GM12878 (cell line): ENCODE measurements around the gene GGT6. TPM values are rescaled to one million over a fixed set of nuclear protein-coding genes. Genes with fewer than 3 reads are reported as not detected.
"Not testable (repeated sequence)": the region's sequence is repeated elsewhere in the genome, so short reads cannot be mapped to it uniquely, and the experiment has no call there.

Experiments used
- ATAC-seq: fragments of 200-7000 bp; cut with Tn5 transposase; 3 replicates; pipeline ENCODE4 v1.9.1; 2020; ENCODE audit warnings: mild to moderate bottlenecking, moderate library complexity
- BruUV-seq: library from RNA; stranded (reverse); fragments of 400-500 nt; replicated peaks from 2 replicates; lab custom pipeline; 2021; lab: Mats Ljungman, UMichigan
- CTCF ChIA-PET: fragments of 300-600 bp; sonication (Branson Sonifier 250); formaldehyde crosslinking; extraction: SDS; loops from one replicate; lab custom pipeline; 2021; ENCODE audit warnings: inconsistent platforms; lab: Yijun Ruan, JAX
- POLR2A ChIA-PET: fragments of 350-600 bp; formaldehyde crosslinking; extraction: SDS; loops from one replicate; lab custom pipeline; 2021; ENCODE audit warnings: inconsistent platforms; lab: Charles Lee
- RAD21 ChIA-PET: fragments of 300-600 bp; sonication (Branson Sonifier 250); formaldehyde crosslinking; loops from one replicate; lab custom pipeline; 2023; ENCODE audit warnings: antibody characterized with exemption; ENCODE audit not compliant: unreplicated experiment; lab: Charles Lee
- SMC1A ChIA-PET: fragments of 300-600 bp; sonication (Branson Sonifier 250); formaldehyde crosslinking; loops from one replicate; lab custom pipeline; 2023; ENCODE audit not compliant: unreplicated experiment, uncharacterized antibody; lab: Charles Lee
- DNase-seq: peaks from one replicate; pipeline ENCODE4 v3.0.0-alpha.2; 2011; ENCODE audit warnings: low read depth, low spot score
- FAIRE-seq: peaks from 3 replicates; lab custom pipeline; 2011; peaks lifted over from hg19 to GRCh38; lab: Jason Lieb, UNC
- H2AFZ ChIP-seq: 2 replicates; pipeline ENCODE4 v1.6.0; 2011; ENCODE audit warnings: low read depth, low read length, control low read depth; ENCODE audit not compliant: control insufficient read depth
- H3K27ac ChIP-seq: 2 replicates; pipeline ENCODE4 v1.5.1; 2011; ENCODE audit warnings: control low read depth; ENCODE audit not compliant: control insufficient read depth, insufficient read depth
- H3K27me3 ChIP-seq, 2 experiments: replicated peaks in 1 of 2; 2 replicates each; pipeline versions ENCODE4 v1.6.0 to v1.6.1; 2011; ENCODE audit warnings: low read length in 1 of 2; ENCODE audit not compliant: control insufficient read depth in 2 of 2, insufficient read depth in 2 of 2
- H3K36me3 ChIP-seq, 2 experiments: 2 replicates each; pipeline ENCODE4 v1.5.1; 2011; ENCODE audit warnings: low read length in 1 of 2; ENCODE audit not compliant: control insufficient read depth in 2 of 2, insufficient read depth in 2 of 2
- H3K4me1 ChIP-seq: 2 replicates; pipeline ENCODE4 v1.6.1; 2011; ENCODE audit warnings: mild to moderate bottlenecking, low read length, moderate library complexity, mixed read lengths; ENCODE audit not compliant: control insufficient read depth, insufficient read depth
- H3K4me2 ChIP-seq: 2 replicates; pipeline ENCODE4 v1.6.0; 2011; ENCODE audit warnings: control low read depth; ENCODE audit not compliant: control insufficient read depth, insufficient read depth
- H3K4me3 ChIP-seq: fragments of 200-600 bp; sonication (generic); 2 replicates; pipeline ENCODE4 v1.5.1; 2016
- H3K79me2 ChIP-seq: 2 replicates; pipeline ENCODE4 v1.6.0; 2011; ENCODE audit warnings: low read length; ENCODE audit not compliant: control insufficient read depth, insufficient read depth
- H3K9ac ChIP-seq: 2 replicates; pipeline ENCODE4 v1.8.0; 2011; ENCODE audit warnings: low read length, control low read depth, mixed read lengths; ENCODE audit not compliant: control insufficient read depth, insufficient read depth
- H3K9me3 ChIP-seq: replicated peaks from 3 replicates; pipeline ENCODE4 v1.5.1; 2011; ENCODE audit warnings: mild to moderate bottlenecking, low read length; ENCODE audit not compliant: control insufficient read depth, insufficient read depth
- H4K20me1 ChIP-seq: 2 replicates; pipeline ENCODE4 v1.6.0; 2011; ENCODE audit not compliant: control insufficient read depth, insufficient read depth
- CTCF ChIP-seq, 3 experiments: IDR thresholded peaks in 2 of 3; conservative IDR thresholded peaks in 1 of 3; 2 replicates each; pipeline ENCODE4 v1.5.1; 2011; ENCODE audit warnings: low read depth in 3 of 3, low read length in 3 of 3, mild to moderate bottlenecking in 3 of 3, control low read depth in 2 of 3, moderate library complexity in 2 of 3, inconsistent platforms in 1 of 3, mixed read lengths in 1 of 3; ENCODE audit not compliant: control insufficient read depth in 2 of 3, insufficient read depth in 1 of 3; ENCODE audit errors: extremely low read depth in 1 of 3
- GABPA ChIP-seq: IDR thresholded peaks from 2 replicates; pipeline ENCODE4 v1.6.1; 2014; ENCODE audit warnings: antibody characterized with exemption, low read depth, mild to moderate bottlenecking, inconsistent platforms
- SMC3 ChIP-seq: IDR thresholded peaks from 2 replicates; pipeline ENCODE4 v1.6.1; 2011; ENCODE audit warnings: low read length, improper control_type of control experiment, borderline replicate concordance
- WGBS: methylation state at CpG from one replicate; pipeline ENCODE4 v1.1.6; 2016; ENCODE audit warnings: low lambda C conversion rate; ENCODE audit not compliant: insufficient replicate concordance, insufficient coverage; ENCODE audit errors: missing lambda C conversion rate; 5-methylcytosine and 5-hydroxymethylcytosine counted together
- in situ Hi-C: fragments of 300-500 bp; cut with MboI; formaldehyde crosslinking; loops from 9 replicates; pipeline ENCODE4 v1.14.3; 2018; ENCODE audit warnings: mixed read lengths
- intact Hi-C: fragments of 100-400 bp; cut with micrococcal nuclease; formaldehyde crosslinking; loops from one replicate; pipeline ENCODE4 v1.14.2; 2022; ENCODE audit not compliant: unreplicated experiment
- polyA plus RNA-seq, 11 experiments: library from polyadenylated mRNA; depleted of rRNA in 4 of 11; unstranded in 6 of 11; stranded (reverse) in 5 of 11; fragments of >200 nt; fragmentation: Nextera tagmentation in 4 of 11; fragmentation: Illumina TruSeq in 1 of 11; extraction: Ambion mirVana in 4 of 11; extraction: Trizol in 1 of 11; gene quantifications; 1 replicate in 1 of 11; 2 replicates in 10 of 11; pipeline versions ENCODE4 v1.2.1 to v1.2.3, GENCODE V29; 2011 to 2016; ENCODE audit warnings: inconsistent platforms in 2 of 11, missing spikeins in 2 of 11, low read depth in 1 of 11
- total RNA-seq, 4 experiments: library from RNA; depleted of rRNA in 3 of 4; stranded (reverse); fragments of >200 nt in 3 of 4; fragmentation: Illumina TruSeq in 1 of 4; extraction: Trizol in 1 of 4; gene quantifications; 2 replicates each; pipeline versions ENCODE4 v1.2.1 to v1.2.3, GENCODE V29; 2013 to 2021

The GGT6 gene
- total and polyA plus RNA-seq, 10 of the 15 experiments (the other 5 are each of a cell fraction or from before 2014, with no cell fraction given), result 0.01 to 0.26 (median 0.13) TPM; not detected in 5

DNA sequence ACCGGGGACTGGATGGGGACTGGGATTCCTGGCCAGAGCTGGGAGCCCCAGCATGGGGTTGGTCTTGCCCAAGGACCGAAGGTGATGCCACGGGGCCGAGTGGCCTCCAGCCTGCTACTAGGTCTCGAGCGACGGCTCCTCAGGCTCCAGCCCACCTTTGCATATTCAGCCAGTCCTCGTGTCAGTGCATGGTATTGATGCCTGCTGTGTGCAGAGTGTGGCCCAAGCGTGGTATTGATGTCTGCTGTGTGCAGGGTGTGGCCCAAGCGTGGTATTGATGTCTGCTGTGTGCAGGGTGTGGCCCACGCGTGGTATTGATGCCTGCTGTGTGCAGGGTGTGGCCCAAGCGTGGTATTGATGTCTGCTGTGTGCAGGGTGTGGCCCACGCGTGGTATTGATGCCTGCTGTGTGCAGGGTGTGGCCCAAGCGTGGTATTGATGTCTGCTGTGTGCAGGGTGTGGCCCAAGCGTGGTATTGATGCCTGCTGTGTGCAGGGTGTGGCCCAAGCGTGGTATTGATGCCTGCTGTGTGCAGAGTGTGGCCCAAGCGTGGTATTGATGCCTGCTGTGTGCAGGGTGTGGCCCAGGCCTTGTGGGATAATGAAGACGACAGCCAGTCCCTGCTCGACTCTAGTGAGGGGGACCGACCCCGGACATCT lies 35.4 kb upstream of the GGT6 start:
- ATAC-seq, H2AFZ ChIP-seq, SMC1A ChIA-PET, H3K4me3 ChIP-seq, H3K27me3 ChIP-seq, H3K79me2 ChIP-seq, H4K20me1 ChIP-seq, POLR2A ChIA-PET, BruUV-seq, RAD21 ChIA-PET, H3K4me1 ChIP-seq, H3K27ac ChIP-seq, H3K9ac ChIP-seq, in situ Hi-C loops, FAIRE-seq, H3K4me2 ChIP-seq, DNase-seq, H3K9me3 ChIP-seq, intact Hi-C loops, H3K36me3 ChIP-seq: not testable (repeated sequence)
- CTCF ChIA-PET, result interaction anchor here (0.8 kb wide), 1 partner anchor 175 kb away, joined by 3 read pairs; no protein-coding TSS in a partner anchor
- WGBS, result 44% methylated on average over 22 of the region's 23 CpGs

GRCh38 chr17:4594931-4595684 lies 34.7 kb upstream of the GGT6 start:
- no peak for FAIRE-seq
- in situ Hi-C loops, result no loop called here
- intact Hi-C loops, result no loop called here
- Histone ChIP-seq H3K9ac (no peak overlapping the region), H3K9me3 (no peaks in the 10 kb centered on the region), H4K20me1 (no peaks in the 10 kb centered on the region), H3K36me3 (no peaks in the 10 kb centered on the region), H3K27me3 (peaks cover 3 to 4% of the 10 kb centered on the region in 2 experiments; a peak in 3 of 4 replicates), H3K4me2 (no peak overlapping the region), H3K4me1 (no peaks in the 10 kb centered on the region), H3K27ac (no peak overlapping the region), H3K79me2 (no peaks in the 10 kb centered on the region), H3K4me3 (no peak overlapping the region), H2AFZ (no peak overlapping the region)
- no peak for DNase-seq
- ChIA-PET POLR2A (no interaction called here), SMC1A (no interaction called here), RAD21 (no interaction called here), CTCF (interaction anchor here (0.8 to 0.9 kb wide), 2 partner anchors 78 to 174 kb away, joined by 3 read pairs; no protein-coding TSS in a partner anchor)
- BruUV-seq, result no TSS peak
- TF ChIP-seq SMC3, result peak; percentile 22; the same call in 1 of the 2 replicates
- no peak for TF ChIP-seq GABPA
- TF ChIP-seq CTCF (IDR thresholded peaks at IDR 0.05 in 2 of 3, conservative IDR thresholded peaks at IDR 0.05 in 1 of 3; ENCODE audit: control insufficient read depth in 2 of 3, extremely low read depth in 1 of 3, insufficient read depth in 1 of 3, low read depth in 3 of 3, low read length in 3 of 3), result peak; percentile 23 to 46 (median 33); a peak in 5 of 6 replicates
- ATAC-seq, result peak; percentile 89
- WGBS, result 13% methylated on average over 29 of the region's 29 CpGs
